CD14-positive monocyte (primary cell): ENCODE measurements around the gene FKBP6. TPM values are rescaled to one million over a fixed set of nuclear protein-coding genes. Genes with fewer than 3 reads are reported as not detected.
"Not testable (repeated sequence)": the region's sequence is repeated elsewhere in the genome, so short reads cannot be mapped to it uniquely, and the experiment has no call there.

Source experiments
- DNase-seq, 3 donors: peaks; one replicate each; pipeline ENCODE4 v3.0.0-alpha.2; 2011 to 2022
- H2AFZ ChIP-seq: 2 replicates; pipeline ENCODE4 v1.6.0; 2012; ENCODE audit warnings: mild to moderate bottlenecking, low read depth, low read length, inconsistent platforms; ENCODE audit not compliant: insufficient read depth, poor library complexity, severe bottlenecking
- H3K27ac ChIP-seq, 2 donors: 1 replicate in 1 of 2; 2 replicates in 1 of 2; pipeline ENCODE4 v1.5.1; 2012 to 2013; ENCODE audit warnings: low read length in 2 of 2, control low read depth in 1 of 2, inconsistent platforms in 1 of 2, low read depth in 1 of 2, mild to moderate bottlenecking in 1 of 2
- H3K27me3 ChIP-seq, 2 donors: one replicate each; pipeline versions ENCODE4 v1.6.0 to v1.6.1; 2011 to 2013; ENCODE audit warnings: low read length in 2 of 2; ENCODE audit not compliant: control insufficient read depth in 2 of 2, insufficient read depth in 2 of 2
- H3K36me3 ChIP-seq, 2 donors: replicated peaks in 1 of 2; 1 replicate in 1 of 2; 2 replicates in 1 of 2; pipeline versions ENCODE4 v1.5.1 to v1.6.1; 2012 to 2013; ENCODE audit warnings: low read length in 2 of 2, control low read depth in 1 of 2, inconsistent platforms in 1 of 2, mild to moderate bottlenecking in 1 of 2; ENCODE audit not compliant: insufficient read depth in 2 of 2, control insufficient read depth in 1 of 2
- H3K4me1 ChIP-seq, 2 donors: 1 replicate in 1 of 2; 2 replicates in 1 of 2; pipeline versions ENCODE4 v1.5.1 to v1.6.1; 2012 to 2013; ENCODE audit warnings: low read length in 2 of 2, control low read depth in 1 of 2, inconsistent platforms in 1 of 2, mild to moderate bottlenecking in 1 of 2, moderate library complexity in 1 of 2; ENCODE audit not compliant: insufficient read depth in 2 of 2, control insufficient read depth in 1 of 2
- H3K4me2 ChIP-seq: replicated peaks from 2 replicates; pipeline ENCODE3; 2012; ENCODE audit warnings: low read length, moderate library complexity, mild to moderate bottlenecking; ENCODE audit not compliant: poor library complexity, severe bottlenecking; ENCODE audit errors: extremely low read depth
- H3K4me3 ChIP-seq, 3 experiments: fragments of 200-600 bp in 1 of 3; sonication (generic) in 1 of 3; replicated peaks in 1 of 3; 1 replicate in 2 of 3; 2 replicates in 1 of 3; pipeline ENCODE4 v1.5.1; 2011 to 2013; ENCODE audit warnings: low read length in 3 of 3, mild to moderate bottlenecking in 3 of 3, control low read depth in 2 of 3, low read depth in 2 of 3, inconsistent platforms in 1 of 3, moderate library complexity in 1 of 3
- H3K79me2 ChIP-seq: 2 replicates; pipeline ENCODE4 v1.6.0; 2012; ENCODE audit warnings: mild to moderate bottlenecking, control low read depth, inconsistent platforms, low read length, moderate library complexity; ENCODE audit not compliant: insufficient read depth
- H3K9ac ChIP-seq: 2 replicates; pipeline ENCODE4 v1.6.0; 2017; ENCODE audit warnings: low read length, mild to moderate bottlenecking; ENCODE audit not compliant: insufficient read depth, poor library complexity, severe bottlenecking
- H3K9me3 ChIP-seq, 2 donors: replicated peaks in 1 of 2; 1 replicate in 1 of 2; 2 replicates in 1 of 2; pipeline versions ENCODE4 v1.5.1 to v1.6.1; 2012 to 2013; ENCODE audit warnings: low read length in 2 of 2, control low read depth in 1 of 2; ENCODE audit not compliant: control insufficient read depth in 1 of 2, insufficient read depth in 1 of 2
- H4K20me1 ChIP-seq: 2 replicates; pipeline ENCODE4 v1.6.0; 2012; ENCODE audit warnings: mild to moderate bottlenecking, low read length, control low read depth, moderate library complexity; ENCODE audit not compliant: insufficient read depth
- H3K27ac Mint-ChIP-seq, 7 donors: one replicate each; pipeline ENCODE4 v1.8.0; 2020; ENCODE audit warnings: mild to moderate bottlenecking in 7 of 7, mixed read lengths in 7 of 7, moderate library complexity in 6 of 7, inconsistent platforms in 2 of 7
- H3K27me3 Mint-ChIP-seq, 3 donors: one replicate each; pipeline ENCODE4 v1.8.0; 2021 to 2022; ENCODE audit warnings: low read depth in 3 of 3, mild to moderate bottlenecking in 3 of 3, mixed read lengths in 3 of 3, moderate library complexity in 3 of 3, inconsistent platforms in 1 of 3
- H3K36me3 Mint-ChIP-seq, 2 donors: one replicate each; pipeline ENCODE4 v1.8.0; 2020; ENCODE audit warnings: mixed read lengths in 2 of 2, inconsistent platforms in 1 of 2, mild to moderate bottlenecking in 1 of 2
- H3K4me1 Mint-ChIP-seq: one replicate; pipeline ENCODE4 v1.8.0; 2020; ENCODE audit warnings: mild to moderate bottlenecking, mixed read lengths
- H3K4me3 Mint-ChIP-seq, 2 donors: one replicate each; pipeline ENCODE4 v1.8.0; 2020; ENCODE audit warnings: mild to moderate bottlenecking in 2 of 2, mixed read lengths in 2 of 2, moderate library complexity in 1 of 2
- H3K9me3 Mint-ChIP-seq, 7 donors: one replicate each; pipeline ENCODE4 v1.8.0; 2020 to 2022; ENCODE audit warnings: mixed read lengths in 7 of 7, mild to moderate bottlenecking in 6 of 7, moderate library complexity in 6 of 7, inconsistent platforms in 2 of 7
- CTCF ChIP-seq: fragments of 200-600 bp; IDR thresholded peaks from one replicate; pipeline ENCODE4 v1.8.0; 2022; ENCODE audit warnings: antibody characterized with exemption, mild to moderate bottlenecking
- WGBS: methylation state at CpG from one replicate; pipeline ENCODE4 v1.1.5; 2013; ENCODE audit warnings: missing lambda C conversion rate; ENCODE audit not compliant: insufficient coverage; 5-methylcytosine and 5-hydroxymethylcytosine counted together
- intact Hi-C, 2 donors: fragments of 100-400 bp; cut with micrococcal nuclease; formaldehyde crosslinking; loops; one replicate each; pipeline versions ENCODE4 v1.15.0 to v1.15.1; 2023
- polyA plus RNA-seq, 3 donors: library from polyadenylated mRNA; depleted of rRNA in 1 of 3; unstranded in 2 of 3; stranded (reverse) in 1 of 3; fragments of 300-500 nt in 2 of 3; fragments of >200 nt in 1 of 3; fragmentation: Illumina TruSeq in 2 of 3; gene quantifications; 1 replicate in 2 of 3; 2 replicates in 1 of 3; pipeline ENCODE4 v1.2.3, GENCODE V29; 2012 to 2021

Gene FKBP6
- polyA plus RNA-seq, 3 donors, result 0.17 TPM; not detected in 2

GRCh38 chr7:73301108-73301507 lies 26.9 kb upstream of the FKBP6 start:
- Mint-ChIP-seq H3K36me3 (peaks cover 25 to 30% of the 10 kb centered on the region in 2 donors), H3K4me1 (peaks cover 20% of the 10 kb centered on the region)
- H3K9me3 Mint-ChIP-seq, H3K27ac Mint-ChIP-seq, H3K79me2 ChIP-seq, H3K9me3 ChIP-seq, H3K27ac ChIP-seq, intact Hi-C loops, H3K27me3 ChIP-seq, H3K4me3 ChIP-seq, H3K4me3 Mint-ChIP-seq, H4K20me1 ChIP-seq, H3K27me3 Mint-ChIP-seq, H2AFZ ChIP-seq, H3K4me2 ChIP-seq, H3K9ac ChIP-seq, DNase-seq: not testable (repeated sequence)
- Histone ChIP-seq H3K4me1 (peaks cover 15 to 19% of the 10 kb centered on the region in 2 donors), H3K36me3 (peaks cover 26% of the 10 kb centered on the region in 2 donors)
- WGBS, result no CpG with 5 or more reads among the region's 14 CpGs

GRCh38 chr7:73302846-73303245 lies 25.1 kb upstream of the FKBP6 start:
- H3K27ac Mint-ChIP-seq, H3K9me3 Mint-ChIP-seq, DNase-seq, H3K27me3 Mint-ChIP-seq, H3K4me3 Mint-ChIP-seq, H2AFZ ChIP-seq, H3K27me3 ChIP-seq, H3K27ac ChIP-seq, H3K9ac ChIP-seq, intact Hi-C loops, H3K9me3 ChIP-seq, H3K4me3 ChIP-seq, H3K4me2 ChIP-seq, H3K79me2 ChIP-seq: not testable (repeated sequence)
- WGBS, result 96% methylated on average over 2 of the region's 10 CpGs
- peaks cover 38 to 41% of the 10 kb centered on the region in 2 donors for H3K36me3 Mint-ChIP-seq
- peaks cover 11% of the 10 kb centered on the region for H4K20me1 ChIP-seq
- peaks cover 31 to 37% of the 10 kb centered on the region in 2 donors for H3K36me3 ChIP-seq
- H3K4me1 Mint-ChIP-seq, result peaks cover 36% of the 10 kb centered on the region
- H3K4me1 ChIP-seq, result peaks cover 19 to 33% of the 10 kb centered on the region in 2 donors

GRCh38 chr7:73303546-73303945 lies 24.4 kb upstream of the FKBP6 start:
- peaks cover 38 to 41% of the 10 kb centered on the region in 2 donors for H3K36me3 Mint-ChIP-seq
- peaks cover 0 to 3% (median 2%) of the 10 kb centered on the region in 3 donors for H3K27me3 Mint-ChIP-seq
- H3K9me3 ChIP-seq, result no peaks in the 10 kb centered on the region
- peaks cover 31 to 37% of the 10 kb centered on the region in 2 donors for H3K36me3 ChIP-seq
- intact Hi-C loops, result no loop called here
- no peak overlapping the region for H3K4me3 Mint-ChIP-seq
- H3K9me3 Mint-ChIP-seq, result no peaks in the 10 kb centered on the region
- peaks cover 17% of the 10 kb centered on the region for H3K79me2 ChIP-seq
- H3K9ac ChIP-seq, result no peak overlapping the region
- no peak for DNase-seq
- H3K27ac ChIP-seq, result no peak overlapping the region
- H2AFZ ChIP-seq, result no peak overlapping the region
- H3K4me3 ChIP-seq, result no peak overlapping the region
- no peak overlapping the region for H3K4me2 ChIP-seq
- H3K27me3 ChIP-seq, result no peaks in the 10 kb centered on the region
- no peak overlapping the region for H3K27ac Mint-ChIP-seq
- TF ChIP-seq CTCF, result no peak
- 95% methylated on average over 23 of the region's 26 CpGs for whole genome bisulfite sequencing
- peaks cover 42% of the 10 kb centered on the region for H3K4me1 Mint-ChIP-seq
- H3K4me1 ChIP-seq, result peaks cover 23 to 38% of the 10 kb centered on the region in 2 donors
- H4K20me1 ChIP-seq, result peaks cover 12% of the 10 kb centered on the region
